ENCODE measurements around the gene EPC2.
A peak's percentile ranks its signal among the peaks of the same experiment; 100 is the strongest.

Gene EPC2, protein sequence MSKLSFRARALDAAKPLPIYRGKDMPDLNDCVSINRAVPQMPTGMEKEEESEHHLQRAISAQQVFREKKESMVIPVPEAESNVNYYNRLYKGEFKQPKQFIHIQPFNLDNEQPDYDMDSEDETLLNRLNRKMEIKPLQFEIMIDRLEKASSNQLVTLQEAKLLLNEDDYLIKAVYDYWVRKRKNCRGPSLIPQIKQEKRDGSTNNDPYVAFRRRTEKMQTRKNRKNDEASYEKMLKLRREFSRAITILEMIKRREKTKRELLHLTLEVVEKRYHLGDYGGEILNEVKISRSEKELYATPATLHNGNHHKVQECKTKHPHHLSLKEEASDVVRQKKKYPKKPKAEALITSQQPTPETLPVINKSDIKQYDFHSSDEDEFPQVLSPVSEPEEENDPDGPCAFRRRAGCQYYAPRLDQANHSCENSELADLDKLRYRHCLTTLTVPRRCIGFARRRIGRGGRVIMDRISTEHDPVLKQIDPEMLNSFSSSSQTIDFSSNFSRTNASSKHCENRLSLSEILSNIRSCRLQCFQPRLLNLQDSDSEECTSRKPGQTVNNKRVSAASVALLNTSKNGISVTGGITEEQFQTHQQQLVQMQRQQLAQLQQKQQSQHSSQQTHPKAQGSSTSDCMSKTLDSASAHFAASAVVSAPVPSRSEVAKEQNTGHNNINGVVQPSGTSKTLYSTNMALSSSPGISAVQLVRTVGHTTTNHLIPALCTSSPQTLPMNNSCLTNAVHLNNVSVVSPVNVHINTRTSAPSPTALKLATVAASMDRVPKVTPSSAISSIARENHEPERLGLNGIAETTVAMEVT

DNA sequence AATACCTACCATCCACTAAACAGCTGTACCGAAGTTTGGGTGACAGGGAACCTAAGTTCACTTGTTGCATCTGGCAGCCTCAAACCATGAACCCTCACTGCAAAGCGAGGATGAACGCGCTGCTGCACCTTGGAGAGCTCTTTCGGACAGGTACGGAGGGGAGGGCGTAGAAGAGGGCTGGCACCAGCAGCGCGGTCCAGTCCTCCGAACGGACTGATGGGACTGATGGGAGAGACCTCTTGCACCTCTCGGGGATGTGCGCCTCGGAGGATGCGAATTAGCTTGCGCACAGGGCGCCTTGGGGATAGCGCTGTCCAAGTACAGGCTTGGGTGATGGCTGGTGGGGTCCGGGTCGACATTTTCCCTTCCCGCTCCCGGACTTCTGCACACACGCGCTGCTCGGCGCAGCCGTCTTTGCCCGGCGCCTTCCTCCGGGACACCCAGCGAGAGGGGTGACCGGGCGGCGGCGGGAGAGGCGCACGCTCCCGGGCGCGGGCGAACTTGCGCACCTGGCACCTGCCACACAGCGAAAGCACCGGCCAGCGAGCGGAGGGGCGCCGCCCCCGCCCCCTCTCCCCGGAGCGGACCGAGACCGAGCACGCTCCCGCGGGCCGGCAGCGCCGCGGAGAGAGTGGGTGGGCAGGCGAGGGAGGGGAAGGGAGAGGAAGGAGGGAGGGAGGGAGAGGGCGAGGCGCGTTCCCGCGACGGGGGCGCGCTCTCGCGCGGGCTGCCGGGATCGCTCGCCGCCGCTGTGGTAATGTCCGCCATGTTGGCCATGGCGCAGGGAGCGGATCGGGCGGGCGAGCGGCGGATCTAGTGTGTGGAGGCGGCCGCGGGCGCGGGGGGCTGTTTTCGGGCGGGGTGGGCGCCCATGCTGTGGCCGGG lies at the start of gene EPC2:
Gene EPC2 (plus strand): TSS at position 754 of the 885 bp plus-strand sequence. CDS start 267 bp downstream, outside the sequence.
- DNase-seq, result peak; percentile 68

GRCh38 chr2:148596018-148596417 lies 48.5 kb upstream of the EPC2 start:
- DNase-seq, result no peak

DNA sequence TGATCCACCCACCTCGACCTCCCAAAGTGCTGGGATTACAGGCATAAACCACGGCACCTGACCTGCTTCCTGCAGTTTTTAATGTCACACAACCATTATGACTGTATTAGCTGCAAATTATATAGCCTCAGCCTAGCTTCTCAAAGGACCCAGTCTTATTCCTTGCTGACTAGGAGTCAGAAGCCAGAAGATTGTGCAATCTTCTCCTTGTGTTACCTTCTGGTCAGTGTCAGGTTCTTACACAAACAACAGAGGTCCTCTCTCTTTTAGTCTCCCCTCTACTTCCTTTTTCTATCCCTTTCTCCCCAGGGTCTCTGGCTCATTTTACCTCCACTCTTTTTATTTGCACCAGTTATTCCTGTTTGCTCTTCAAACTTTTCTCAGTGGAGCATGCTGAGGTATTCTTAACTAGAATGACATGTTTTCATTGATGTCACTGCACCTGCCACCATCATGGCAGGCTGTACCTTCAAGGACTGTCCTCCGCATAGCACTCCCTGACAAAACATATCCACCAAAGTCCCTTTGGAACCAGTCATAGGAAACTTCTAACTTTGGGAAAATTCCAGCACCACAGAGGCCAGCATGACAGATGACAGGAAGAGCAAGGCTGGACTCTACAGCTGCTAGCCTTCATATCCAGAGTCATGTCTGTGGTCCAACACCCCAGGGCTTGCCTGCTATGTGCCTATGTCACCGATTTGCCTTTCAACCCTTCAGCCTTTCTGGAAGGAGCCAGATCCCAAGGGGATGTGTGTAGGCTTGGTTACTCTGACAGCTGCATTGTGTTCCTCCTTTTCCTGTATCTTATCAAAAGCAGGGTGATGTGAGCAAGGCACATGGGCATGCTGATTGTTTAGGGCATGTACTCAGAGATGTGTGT lies 45.2 kb upstream of the EPC2 start:
- no peak for DNase-seq

DNA sequence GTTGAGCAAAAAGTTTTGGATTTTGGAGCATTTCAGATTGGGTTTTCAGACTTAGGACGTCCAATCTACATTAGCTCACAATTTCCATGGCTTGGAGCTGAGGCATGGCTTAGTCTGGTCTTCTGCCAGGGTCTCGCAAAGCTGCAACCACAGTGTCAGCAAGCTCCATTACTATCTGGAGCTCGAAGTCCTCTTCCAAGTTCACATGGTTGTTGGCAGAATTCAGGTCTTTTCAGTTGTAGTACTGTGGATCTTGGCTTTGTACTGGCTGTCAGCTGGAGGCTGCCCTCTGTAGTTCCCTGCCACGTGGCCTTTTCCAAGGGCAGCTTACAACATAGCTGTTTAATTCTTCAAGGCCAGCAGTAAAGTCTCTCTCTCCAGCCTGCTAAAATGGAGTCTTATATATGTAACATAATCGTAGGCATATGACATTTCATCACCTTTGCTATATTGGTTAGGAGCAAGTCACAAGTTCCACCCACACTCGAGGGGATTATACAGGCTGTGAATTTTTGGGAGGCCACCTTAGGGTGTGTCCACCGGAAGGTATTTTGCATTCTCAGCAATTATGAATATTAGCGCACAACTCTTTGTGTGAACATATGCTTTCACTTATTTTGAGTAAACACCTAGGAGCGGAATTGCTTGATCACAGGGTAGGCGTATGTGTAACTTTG lies 41.5 kb upstream of the EPC2 start:
- DNase-seq, result no peak

- no peak for DNase-seq
Measured at GRCh38 chr2:148603562-148603920, 41.0 kb upstream of the EPC2 start.

DNA sequence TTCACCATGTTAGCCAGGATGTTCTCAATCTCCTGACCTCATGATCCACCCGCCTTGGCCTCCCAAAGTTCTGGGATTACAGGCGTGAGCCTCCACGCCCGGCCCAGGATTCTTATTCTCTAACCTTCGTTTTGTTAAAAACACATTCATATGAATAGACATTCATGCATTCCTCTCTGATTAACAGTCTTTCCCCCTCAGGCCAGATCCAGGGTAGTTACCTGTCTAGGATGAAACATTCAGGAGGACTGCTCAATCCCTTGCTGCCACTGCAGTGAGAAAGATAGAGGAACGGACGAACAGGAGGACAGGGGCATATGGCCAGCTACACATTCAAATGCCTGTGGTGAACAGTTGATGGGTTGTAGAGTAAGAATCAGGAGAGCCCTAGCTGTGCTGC lies 39.6 kb upstream of the EPC2 start:
- DNase-seq, result no peak

DNA sequence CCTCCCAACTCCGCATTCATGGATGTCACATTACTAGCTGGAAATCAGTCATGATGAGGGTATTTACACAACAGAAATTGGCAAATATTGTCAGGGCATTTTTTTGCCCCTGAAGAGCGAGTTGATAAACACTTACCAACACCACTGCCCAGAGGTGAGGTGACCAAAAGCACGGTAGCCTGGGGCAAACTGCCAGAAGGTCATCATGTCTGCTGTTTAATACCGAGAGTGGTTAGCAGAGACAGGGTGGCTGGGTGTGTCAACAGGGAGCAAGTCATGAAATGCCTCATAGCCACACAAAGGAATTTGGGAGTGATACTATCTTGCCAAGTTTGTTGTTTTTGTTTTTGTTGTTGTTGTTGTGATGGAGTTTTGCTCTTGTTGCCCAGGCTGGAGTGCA lies 37.0 kb upstream of the EPC2 start:
- DNase-seq, result no peak

- DNase-seq, result no peak
Measured at GRCh38 chr2:148613231-148614013, 31.1 kb upstream of the EPC2 start.

GRCh38 chr2:148614014-148614321 lies 30.6 kb upstream of the EPC2 start:
- DNase-seq, result no peak

DNA sequence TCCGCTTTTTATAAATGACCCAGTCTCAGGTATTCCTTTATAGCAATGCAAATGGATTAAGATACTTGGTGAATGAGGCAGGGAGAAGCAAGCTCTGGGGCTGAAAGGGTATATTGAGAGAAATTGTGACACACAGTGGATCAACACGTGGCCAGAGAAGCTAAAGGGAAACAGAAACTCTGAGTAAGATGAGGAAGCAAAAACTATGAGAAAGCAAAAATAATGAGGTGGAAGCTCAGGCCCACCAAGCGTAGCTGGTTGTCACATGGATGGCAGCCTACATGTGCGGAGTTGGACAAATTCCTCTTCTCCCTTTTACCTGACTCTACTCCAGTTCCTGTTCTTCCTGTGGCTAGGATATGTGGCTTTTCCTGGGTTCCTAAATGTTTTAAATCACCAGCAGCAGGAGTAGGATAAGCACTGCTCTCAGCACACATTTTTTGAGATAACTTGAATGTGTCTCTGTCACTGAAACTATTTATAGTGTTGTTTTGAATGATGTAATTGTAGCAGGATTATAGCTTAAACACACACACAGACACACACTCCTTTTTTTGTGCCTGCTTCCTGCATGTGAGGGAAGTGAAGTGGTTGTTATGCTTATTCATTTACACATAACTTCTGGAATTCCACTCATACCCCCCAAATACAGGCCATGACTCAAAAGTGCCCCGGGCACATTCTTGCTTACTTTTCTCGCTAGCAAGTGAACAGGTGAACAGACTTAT lies 30.1 kb upstream of the EPC2 start:
- DNase-seq, result no peak

- DNase-seq, result no peak
Measured at GRCh38 chr2:148615381-148615841, 29.1 kb upstream of the EPC2 start.

DNA sequence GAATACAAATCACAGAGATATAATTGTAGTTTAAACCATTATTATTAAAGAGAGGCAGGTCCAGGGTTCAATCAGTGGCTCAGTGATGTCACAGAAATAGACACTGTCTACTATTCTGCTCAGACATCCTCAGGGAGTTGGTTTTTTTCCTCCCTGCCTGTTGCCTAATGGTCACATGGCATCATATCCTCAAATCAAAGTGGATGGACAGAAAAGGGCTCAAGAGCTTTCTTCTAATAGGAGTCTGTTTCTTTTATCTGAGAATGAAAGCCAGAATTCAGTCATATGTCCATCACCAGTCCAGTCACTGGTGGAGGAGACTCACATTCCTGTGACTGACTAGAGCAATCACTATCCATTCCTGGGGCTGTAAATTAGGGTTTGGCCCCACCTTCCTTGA lies 27.9 kb upstream of the EPC2 start:
- no peak for DNase-seq

DNA sequence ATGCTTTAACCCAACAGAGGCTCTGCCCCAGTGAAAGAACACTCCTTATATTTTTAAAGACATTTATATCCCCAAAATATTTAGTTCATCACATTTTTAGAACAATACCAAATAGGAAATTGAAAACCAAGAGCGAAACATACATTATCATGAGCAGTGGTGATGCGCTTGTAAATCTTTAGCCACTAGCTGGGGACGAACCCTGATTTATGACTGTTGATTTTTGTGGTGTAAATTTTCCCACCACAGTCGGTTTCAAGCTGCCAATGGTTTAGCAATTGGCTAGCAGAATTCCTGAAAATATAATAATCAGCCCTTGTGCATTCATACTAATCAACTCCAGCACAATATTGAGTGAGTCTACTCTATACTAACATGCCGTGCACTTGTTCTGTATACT lies 27.3 kb upstream of the EPC2 start:
- no peak for DNase-seq

- DNase-seq, result no peak
Measured at GRCh38 chr2:148619560-148620195, 24.9 kb upstream of the EPC2 start.

DNA sequence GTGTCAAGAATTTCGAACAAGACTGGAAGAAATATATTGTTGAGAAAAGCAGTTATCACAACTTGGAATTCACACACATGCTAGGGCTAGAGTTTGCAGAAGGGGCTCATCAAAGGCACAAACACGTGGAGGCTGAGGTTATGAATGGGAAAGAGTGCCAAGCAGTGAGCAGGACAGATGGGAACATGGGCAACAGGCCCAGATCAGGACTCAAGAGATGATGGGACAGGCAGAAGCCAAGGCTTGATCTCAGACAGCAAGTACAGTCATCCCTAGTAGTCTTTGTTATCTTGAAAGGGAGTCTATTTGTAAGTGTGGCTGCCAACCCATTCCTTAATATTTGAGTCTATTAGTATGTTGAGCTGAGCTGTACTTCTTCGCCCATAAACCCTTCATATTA lies 22.2 kb upstream of the EPC2 start:
- no peak for DNase-seq

GRCh38 chr2:148623086-148623485 lies 21.5 kb upstream of the EPC2 start:
- DNase-seq, result no peak

GRCh38 chr2:148627224-148627623 lies 17.3 kb upstream of the EPC2 start:
- no peak for DNase-seq

DNA sequence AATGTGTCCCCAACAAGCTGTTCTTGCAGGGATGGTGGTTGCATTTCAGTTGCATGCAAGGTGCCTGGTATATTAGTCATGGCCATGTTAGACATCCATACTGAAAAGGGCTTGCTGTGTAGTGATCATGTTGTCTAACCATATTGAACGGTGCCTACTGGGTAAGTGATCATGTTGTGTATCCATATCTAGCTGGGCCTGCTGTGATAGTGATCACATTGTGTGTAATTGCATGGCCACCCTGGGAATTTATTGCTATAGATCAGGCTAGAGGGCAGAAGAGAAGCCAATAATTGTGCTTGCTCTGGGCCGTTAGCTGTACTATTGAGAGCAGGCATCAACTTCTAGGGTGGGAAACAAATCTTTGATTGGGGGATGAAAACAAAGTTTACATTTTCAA lies 9.8 kb upstream of the EPC2 start:
- no peak for DNase-seq

- DNase-seq, result no peak
Measured at GRCh38 chr2:148638543-148638942, 6.0 kb upstream of the EPC2 start.

GRCh38 chr2:148640767-148641166 lies 3.8 kb upstream of the EPC2 start:
- no peak for DNase-seq

All from NCI-H1105 treated with DMSO at 0.1 percent for 48 hours (cell line).